Inflammatory macrophage (primary cell): ENCODE results near the gene TSPAN32.

Source experiments
- DNase-seq, 2 donors: peaks; one replicate each; pipeline ENCODE4 v3.0.0-alpha.2; 2020 to 2022

TSPAN32 gene

GRCh38 chr11:2367266-2368160, 65.7 kb downstream of the TSPAN32 start:
- no peak for DNase-seq
